Skeletal muscle tissue (tissue), 4 donors: ENCODE data around the gene ERCC2. TPM values are rescaled to one million over a fixed set of nuclear protein-coding genes. Genes with fewer than 3 reads are reported as not detected.

ENCODE experiments used
- H3K27ac ChIP-seq: one replicate; pipeline ENCODE4 v1.7.0; 2013; ENCODE audit warnings: mild to moderate bottlenecking, low read depth, low read length, inconsistent platforms
- H3K27me3 ChIP-seq, 3 donors: one replicate each; pipeline ENCODE4 v1.7.0; 2013; ENCODE audit warnings: low read length in 3 of 3; ENCODE audit not compliant: control insufficient read depth in 3 of 3, insufficient read depth in 3 of 3
- H3K36me3 ChIP-seq, 3 donors: one replicate each; pipeline ENCODE4 v1.7.0; 2013; ENCODE audit warnings: low read length in 3 of 3; ENCODE audit not compliant: control insufficient read depth in 3 of 3, insufficient read depth in 3 of 3
- H3K4me1 ChIP-seq, 3 donors: one replicate each; pipeline ENCODE4 v1.7.0; 2013; ENCODE audit warnings: low read length in 3 of 3, mild to moderate bottlenecking in 3 of 3; ENCODE audit not compliant: control insufficient read depth in 3 of 3, insufficient read depth in 3 of 3
- H3K4me3 ChIP-seq, 3 donors: one replicate each; pipeline ENCODE4 v1.7.0; 2013; ENCODE audit warnings: low read length in 3 of 3
- H3K9ac ChIP-seq, 3 donors: one replicate each; pipeline ENCODE4 v1.7.0; 2013; ENCODE audit warnings: low read length in 3 of 3, mild to moderate bottlenecking in 3 of 3, moderate library complexity in 2 of 3, low read depth in 1 of 3
- H3K9me3 ChIP-seq, 3 donors: one replicate each; pipeline ENCODE4 v1.7.0; 2013; ENCODE audit warnings: low read length in 3 of 3; ENCODE audit not compliant: control insufficient read depth in 3 of 3
- total RNA-seq: library from RNA; depleted of rRNA; stranded (reverse); fragments of >200 nt; gene quantifications from one replicate; pipeline ENCODE4 v1.2.3, GENCODE V29; 2014
- donor health status: Osteomylitis.

The ERCC2 gene
- total RNA-seq, 1 donor from 2014 or later = 7.3 TPM

- Histone ChIP-seq H3K9me3 (peaks cover 0 to 2% (median 0%) of the 10 kb centered on the region in 3 donors), H3K27me3 (no peaks in the 10 kb centered on the region), H3K9ac (peak overlapping the region in 1 of 3 donors; percentile 16), H3K4me1 (peaks cover 24 to 35% (median 29%) of the 10 kb centered on the region in 3 donors), H3K27ac (peak overlapping the region; percentile 57), H3K4me3 (peak overlapping the region in 1 of 3 donors; percentile 6), H3K36me3 (peaks cover 45 to 61% (median 52%) of the 10 kb centered on the region in 3 donors)
Measured at GRCh38 chr19:45307361-45307760, 63.0 kb downstream of the ERCC2 start.

DNA sequence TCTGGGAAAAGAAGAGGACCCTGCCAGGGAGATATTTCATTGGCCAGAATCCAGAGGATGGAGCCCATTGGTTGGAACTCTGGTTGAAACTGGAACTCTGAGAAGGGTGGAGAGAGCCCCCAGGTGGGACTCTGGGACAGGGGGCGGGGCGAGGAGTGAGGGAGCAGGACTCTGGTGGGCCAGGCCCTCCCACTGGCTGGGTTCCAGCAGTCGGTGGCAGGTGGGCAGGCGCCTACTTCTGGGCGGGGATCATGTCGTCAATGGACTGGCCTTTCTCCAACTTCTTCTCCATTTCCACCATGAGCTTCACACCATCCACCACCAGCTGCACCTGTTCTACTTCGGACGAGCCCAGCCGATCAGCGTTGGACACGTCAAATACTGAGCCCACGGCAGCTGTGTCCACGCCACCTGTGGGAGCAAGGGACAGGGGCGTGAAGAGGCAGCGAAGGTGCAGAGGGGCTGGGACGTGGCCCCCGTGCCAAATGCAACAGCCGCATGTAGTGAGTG lies 63.8 kb downstream of the ERCC2 start:
- Histone ChIP-seq H3K36me3 (peaks cover 40 to 53% (median 44%) of the 10 kb centered on the region in 3 donors), H3K4me1 (peaks cover 17 to 27% (median 23%) of the 10 kb centered on the region in 3 donors), H3K27me3 (no peaks in the 10 kb centered on the region), H3K9me3 (peaks cover 0 to 2% (median 0%) of the 10 kb centered on the region in 3 donors), H3K4me3 (no peak overlapping the region), H3K9ac (no peak overlapping the region), H3K27ac (peak overlapping the region; percentile 63)

GRCh38 chr19:45306040-45306439 lies 64.3 kb downstream of the ERCC2 start:
- no peak overlapping the region for H3K9ac ChIP-seq
- H3K4me1 ChIP-seq = peaks cover 17 to 24% (median 19%) of the 10 kb centered on the region in 3 donors
- peaks cover 0 to 2% (median 0%) of the 10 kb centered on the region in 3 donors for H3K9me3 ChIP-seq
- no peak overlapping the region for H3K4me3 ChIP-seq
- H3K27ac ChIP-seq = peak overlapping the region; percentile 63
- peaks cover 37 to 49% (median 39%) of the 10 kb centered on the region in 3 donors for H3K36me3 ChIP-seq
- H3K27me3 ChIP-seq = no peaks in the 10 kb centered on the region

GRCh38 chr19:45305421-45305820 lies 65.0 kb downstream of the ERCC2 start:
- H3K4me3 ChIP-seq = no peak overlapping the region
- peaks cover 37 to 48% (median 39%) of the 10 kb centered on the region in 3 donors for H3K36me3 ChIP-seq
- peaks cover 17 to 24% (median 19%) of the 10 kb centered on the region in 3 donors for H3K4me1 ChIP-seq
- peak overlapping the region; percentile 63 for H3K27ac ChIP-seq
- no peaks in the 10 kb centered on the region for H3K27me3 ChIP-seq
- H3K9me3 ChIP-seq = peaks cover 0 to 2% (median 0%) of the 10 kb centered on the region in 3 donors
- H3K9ac ChIP-seq = no peak overlapping the region

GRCh38 chr19:45305007-45305406 lies 65.4 kb downstream of the ERCC2 start:
- H3K4me3 ChIP-seq = no peak overlapping the region
- peak overlapping the region; percentile 63 for H3K27ac ChIP-seq
- H3K9me3 ChIP-seq = peaks cover 0 to 2% (median 0%) of the 10 kb centered on the region in 3 donors
- peaks cover 17 to 24% (median 19%) of the 10 kb centered on the region in 3 donors for H3K4me1 ChIP-seq
- H3K27me3 ChIP-seq = no peaks in the 10 kb centered on the region
- no peak overlapping the region for H3K9ac ChIP-seq
- peaks cover 37 to 46% (median 39%) of the 10 kb centered on the region in 3 donors for H3K36me3 ChIP-seq

DNA sequence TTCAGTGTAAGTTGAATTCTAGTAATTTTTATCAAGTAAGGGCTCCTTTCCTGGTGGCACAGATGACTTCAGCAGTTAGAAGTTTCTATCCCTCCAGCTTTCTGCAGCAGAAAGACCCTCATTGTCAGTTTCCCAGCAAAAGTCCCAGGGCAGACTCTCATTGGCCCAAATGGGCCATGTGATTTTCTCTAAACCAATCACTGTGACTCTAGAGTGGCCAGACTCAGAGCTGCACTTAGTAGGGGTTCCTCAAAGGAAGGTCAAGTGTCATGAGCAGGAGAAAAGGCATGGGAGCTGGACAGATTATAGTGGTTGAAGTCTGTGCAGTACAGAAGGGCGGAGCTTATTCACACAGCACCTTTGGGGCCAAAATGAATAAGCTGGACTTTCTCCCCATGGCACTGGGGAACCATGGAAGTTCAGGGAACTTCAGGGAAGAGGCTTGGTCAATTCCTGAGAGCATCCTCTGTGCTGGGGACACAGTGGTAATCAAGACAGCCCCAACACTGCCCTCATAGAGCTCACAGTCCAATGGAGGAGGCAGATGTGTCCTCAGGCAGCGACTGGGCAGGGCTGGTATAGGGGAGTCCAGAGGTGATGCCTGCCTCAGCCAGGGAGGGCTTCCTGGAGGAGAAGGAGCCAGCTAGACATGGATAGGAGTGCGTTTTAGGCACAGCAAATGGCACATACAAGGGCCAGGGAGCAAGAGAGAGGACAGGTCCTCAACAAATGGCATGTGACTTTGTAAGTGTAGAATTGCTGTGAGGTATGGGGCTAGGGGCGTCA lies 66.0 kb downstream of the ERCC2 start:
- Histone ChIP-seq H3K36me3 (peaks cover 36 to 41% (median 40%) of the 10 kb centered on the region in 3 donors), H3K27ac (peak overlapping the region; percentile 63), H3K4me1 (peaks cover 17 to 24% (median 17%) of the 10 kb centered on the region in 3 donors), H3K9ac (no peak overlapping the region), H3K27me3 (no peaks in the 10 kb centered on the region), H3K9me3 (peaks cover 0 to 2% (median 0%) of the 10 kb centered on the region in 3 donors), H3K4me3 (no peak overlapping the region)

DNA sequence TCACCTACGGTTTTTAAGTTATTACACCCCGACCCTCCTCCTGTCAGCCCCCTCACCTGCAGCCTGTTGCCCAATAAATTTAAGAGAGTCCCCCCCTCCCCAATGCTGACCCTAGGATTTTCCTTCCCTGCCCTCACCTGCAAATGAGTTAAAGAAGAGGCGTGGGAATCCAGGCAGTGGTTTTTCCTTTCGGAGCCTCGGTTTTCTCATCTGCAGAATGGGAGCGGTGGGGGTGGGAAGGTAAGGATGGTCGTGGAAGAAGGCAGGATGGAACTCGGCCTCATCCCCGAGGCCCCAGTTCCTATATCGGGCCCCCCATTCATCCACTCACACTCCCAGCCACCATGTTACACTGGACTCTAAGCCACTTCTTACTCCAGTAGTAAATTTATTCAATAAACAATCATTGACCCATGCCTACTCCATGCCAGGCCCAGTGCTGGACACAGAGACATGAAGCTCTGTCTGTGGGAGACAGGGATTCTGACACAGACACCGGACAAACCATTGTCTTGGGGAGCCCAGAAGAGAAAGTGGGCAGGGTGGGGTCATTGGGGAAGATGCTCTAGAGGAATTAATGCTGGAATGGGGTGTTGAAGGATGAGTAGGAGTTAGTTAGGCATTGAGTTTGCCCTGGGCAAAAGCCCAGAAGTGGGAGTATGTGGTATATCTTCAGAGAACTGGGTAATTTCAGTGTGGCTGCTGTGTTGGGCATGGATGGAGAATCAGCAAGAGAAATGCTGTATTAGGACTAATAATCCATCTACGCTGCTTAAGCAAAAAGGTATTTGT lies 66.9 kb downstream of the ERCC2 start:
- Histone ChIP-seq H3K9me3 (peaks cover 0 to 2% (median 0%) of the 10 kb centered on the region in 3 donors), H3K27ac (no peak overlapping the region), H3K4me3 (no peak overlapping the region), H3K4me1 (peaks cover 13 to 20% (median 16%) of the 10 kb centered on the region in 3 donors), H3K36me3 (peaks cover 30 to 37% (median 35%) of the 10 kb centered on the region in 3 donors), H3K9ac (no peak overlapping the region), H3K27me3 (no peaks in the 10 kb centered on the region)

GRCh38 chr19:45302416-45302815 lies 68.0 kb downstream of the ERCC2 start:
- peaks cover 0 to 2% (median 0%) of the 10 kb centered on the region in 3 donors for H3K9me3 ChIP-seq
- H3K27me3 ChIP-seq = no peaks in the 10 kb centered on the region
- no peak overlapping the region for H3K9ac ChIP-seq
- no peak overlapping the region for H3K27ac ChIP-seq
- H3K4me3 ChIP-seq = no peak overlapping the region
- peaks cover 8 to 15% (median 11%) of the 10 kb centered on the region in 3 donors for H3K4me1 ChIP-seq
- peaks cover 25 to 37% (median 31%) of the 10 kb centered on the region in 3 donors for H3K36me3 ChIP-seq
